ENCODE results near the gene BOC. TPM values are rescaled to one million over a fixed set of nuclear protein-coding genes. Genes with fewer than 3 reads are reported as not detected.

The BOC gene
- total RNA-seq, 1 donor from 2014 or later, result 95.9 TPM

GRCh38 chr3:113222451-113223086 is 11.2 kb downstream of the BOC start:
- no peak for DNase-seq

- no peak for DNase-seq
Measured at GRCh38 chr3:113223475-113224281, 12.3 kb downstream of the BOC start.

- no peak for DNase-seq
Measured at GRCh38 chr3:113225286-113225685, 13.9 kb downstream of the BOC start.

- DNase-seq, result no peak
Measured at GRCh38 chr3:113226491-113226890, 15.1 kb downstream of the BOC start.

GRCh38 chr3:113227146-113227545 is 15.8 kb downstream of the BOC start:
- DNase-seq, result no peak

GRCh38 chr3:113228498-113229286 is 17.3 kb downstream of the BOC start:
- DNase-seq, result peak; percentile 72

GRCh38 chr3:113231391-113231790 is 20.0 kb downstream of the BOC start:
- no peak for DNase-seq

- DNase-seq, result peak; percentile 67
Measured at GRCh38 chr3:113231827-113232253, 20.5 kb downstream of the BOC start.

GRCh38 chr3:113232342-113232741 is 21.0 kb downstream of the BOC start:
- no peak for DNase-seq

- no peak for DNase-seq
Measured at GRCh38 chr3:113233497-113233896, 22.1 kb downstream of the BOC start.

GRCh38 chr3:113234028-113234427 is 22.7 kb downstream of the BOC start:
- DNase-seq, result no peak

GRCh38 chr3:113234688-113235260 is 23.4 kb downstream of the BOC start:
- no peak for DNase-seq

- DNase-seq, result no peak
Measured at GRCh38 chr3:113238503-113238902, 27.1 kb downstream of the BOC start.

- no peak for DNase-seq
Measured at GRCh38 chr3:113240841-113241240, 29.5 kb downstream of the BOC start.

- DNase-seq, result peak; percentile 62
Measured at GRCh38 chr3:113241292-113242095, 30.1 kb downstream of the BOC start.

GRCh38 chr3:113242096-113242581 is 30.8 kb downstream of the BOC start:
- peak; percentile 65 for DNase-seq

- no peak for DNase-seq
Measured at GRCh38 chr3:113243071-113243470, 31.7 kb downstream of the BOC start.

- DNase-seq, result no peak
Measured at GRCh38 chr3:113243846-113244245, 32.5 kb downstream of the BOC start.

- peak; percentile 80 for DNase-seq
Measured at GRCh38 chr3:113245761-113246161, 34.4 kb downstream of the BOC start.

GRCh38 chr3:113247068-113247467 is 35.7 kb downstream of the BOC start:
- no peak for DNase-seq

GRCh38 chr3:113247675-113248458 is 36.5 kb downstream of the BOC start:
- DNase-seq, result peak; percentile 55

All from tongue (tissue), 2 donors.